HEK293T (cell line): Measurements from ENCODE around the gene PRMT3.

ENCODE experiments used
- ARNT ChIP-seq: fragments of 450-650 bp; IDR thresholded peaks from 2 replicates; pipeline ENCODE4 v1.6.1; 2017; ENCODE audit warnings: mild to moderate bottlenecking
- BHLHE40 ChIP-seq: fragments of 450-650 bp; IDR thresholded peaks from 2 replicates; pipeline ENCODE4 v1.6.1; 2016; ENCODE audit warnings: mild to moderate bottlenecking, moderate library complexity, borderline replicate concordance
- CTBP1 ChIP-seq: fragments of 450-650 bp; IDR thresholded peaks from 2 replicates; pipeline ENCODE4 v1.6.1; 2016; ENCODE audit warnings: borderline replicate concordance
- FOXA1 ChIP-seq: fragments of 450-650 bp; IDR thresholded peaks from 2 replicates; pipeline ENCODE4 v1.6.1; 2016; ENCODE audit warnings: mild to moderate bottlenecking
- FOXK2 ChIP-seq: fragments of 450-650 bp; IDR thresholded peaks from 2 replicates; pipeline ENCODE4 v1.6.1; 2016; ENCODE audit warnings: mild to moderate bottlenecking
- FOXM1 ChIP-seq: fragments of 450-650 bp; IDR thresholded peaks from 2 replicates; pipeline ENCODE4 v1.6.1; 2017; ENCODE audit warnings: mild to moderate bottlenecking, borderline replicate concordance
- HDGF ChIP-seq: fragments of 450-650 bp; IDR thresholded peaks from 2 replicates; pipeline ENCODE4 v1.6.1; 2017; ENCODE audit warnings: antibody characterized with exemption, borderline replicate concordance
- LEF1 ChIP-seq: fragments of 450-650 bp; IDR thresholded peaks from 2 replicates; pipeline ENCODE4 v1.6.1; 2017; ENCODE audit warnings: mild to moderate bottlenecking, borderline replicate concordance
- SP1 ChIP-seq: fragments of 450-650 bp; IDR thresholded peaks from 2 replicates; pipeline ENCODE4 v1.6.1; 2017
- SUZ12 ChIP-seq: fragments of 450-650 bp; IDR thresholded peaks from 2 replicates; pipeline ENCODE4 v1.6.1; 2016; ENCODE audit warnings: mild to moderate bottlenecking
- ZNF384 ChIP-seq: fragments of 450-650 bp; IDR thresholded peaks from 2 replicates; pipeline ENCODE4 v1.6.1; 2016

DNA sequence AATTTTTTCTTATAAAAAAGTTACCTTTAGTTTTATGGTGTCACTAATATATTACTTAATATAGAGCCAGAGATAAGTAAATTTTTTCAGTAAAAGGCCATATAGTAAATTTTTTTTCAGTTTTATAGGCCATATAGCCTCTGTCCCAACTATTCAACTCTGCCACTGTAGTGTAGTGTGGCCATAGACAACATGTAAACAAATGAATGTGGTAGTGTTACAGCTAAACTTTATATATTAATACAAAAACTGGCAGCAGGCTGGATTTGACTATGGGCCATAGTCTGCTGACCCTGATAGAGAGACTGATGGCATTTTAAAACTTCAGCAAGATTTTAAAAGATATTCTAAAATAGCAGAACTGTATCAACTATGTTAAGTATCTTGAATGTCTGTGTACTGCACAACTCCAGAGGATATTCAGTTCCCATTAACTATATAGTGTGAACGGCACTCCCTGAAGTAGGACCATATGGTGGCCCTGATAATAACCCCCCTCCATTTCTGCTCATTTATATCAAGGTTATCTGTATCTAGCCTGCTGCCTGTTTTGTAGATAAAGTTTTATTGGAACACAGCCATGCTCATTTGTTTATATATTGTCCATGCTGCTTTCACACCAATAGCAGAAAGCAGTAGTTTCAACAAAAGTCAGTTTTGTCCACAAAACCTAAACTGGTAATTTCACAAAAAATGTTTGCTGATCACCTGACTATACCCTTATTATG is 71.6 kb downstream of the PRMT3 start:
- no peak for TF ChIP-seq ARNT
- TF ChIP-seq FOXK2: no peak
- TF ChIP-seq LEF1: no peak
- no peak for TF ChIP-seq SP1
- no peak for TF ChIP-seq BHLHE40
- TF ChIP-seq ZNF384: no peak
- no peak for TF ChIP-seq SUZ12
- TF ChIP-seq FOXM1: no peak
- no peak for TF ChIP-seq CTBP1
- no peak for TF ChIP-seq HDGF
- no peak for TF ChIP-seq FOXA1
